ENCODE results near the gene TENT4A. TPM values are rescaled to one million over a fixed set of nuclear protein-coding genes. Genes with fewer than 3 reads are reported as not detected.

The TENT4A gene
- total RNA-seq, 1 donor from 2014 or later = 41.2 TPM

DNA sequence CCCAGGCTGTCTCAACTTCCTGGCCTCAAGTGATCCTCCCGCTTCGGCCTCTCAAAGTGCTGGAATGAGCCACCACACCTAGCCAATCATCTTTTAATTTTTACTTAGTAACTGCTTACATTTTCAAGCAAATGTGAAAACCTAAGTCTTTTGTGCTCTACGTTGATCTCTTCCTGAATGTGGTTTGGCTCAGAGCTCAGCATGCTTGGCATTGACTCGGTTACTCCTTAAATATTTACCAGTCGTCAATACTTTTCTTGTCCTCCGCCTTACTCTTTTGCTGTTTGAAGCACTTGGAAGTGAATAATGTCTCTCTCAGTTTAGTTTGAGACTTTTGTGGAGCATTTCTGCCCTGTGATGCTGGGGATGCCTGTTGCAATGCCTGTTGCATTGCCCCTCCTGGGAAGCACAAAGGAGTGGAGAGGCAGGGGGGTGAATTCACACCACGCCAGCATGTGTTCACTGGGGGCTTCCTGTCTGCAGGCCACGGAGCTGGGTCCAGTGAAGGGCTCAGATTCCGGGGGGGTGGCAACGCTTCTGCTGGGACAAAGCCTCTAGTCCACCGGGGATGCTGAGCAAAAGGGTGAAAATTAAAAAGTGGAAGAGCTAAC is 13.1 kb upstream of the TENT4A start:
- Mint-ChIP-seq H3K4me1 (peaks cover 25% of the 10 kb centered on the region), H3K4me3 (no peak overlapping the region), H3K9me3 (no peaks in the 10 kb centered on the region), H3K27me3 (ENCODE audit: low read depth) (peaks cover 32% of the 10 kb centered on the region), H3K36me3 (ENCODE audit: low read depth) (no peaks in the 10 kb centered on the region), H3K27ac (ENCODE audit: unreplicated experiment) (no peak overlapping the region)
- TF ChIP-seq, protein P1, sequence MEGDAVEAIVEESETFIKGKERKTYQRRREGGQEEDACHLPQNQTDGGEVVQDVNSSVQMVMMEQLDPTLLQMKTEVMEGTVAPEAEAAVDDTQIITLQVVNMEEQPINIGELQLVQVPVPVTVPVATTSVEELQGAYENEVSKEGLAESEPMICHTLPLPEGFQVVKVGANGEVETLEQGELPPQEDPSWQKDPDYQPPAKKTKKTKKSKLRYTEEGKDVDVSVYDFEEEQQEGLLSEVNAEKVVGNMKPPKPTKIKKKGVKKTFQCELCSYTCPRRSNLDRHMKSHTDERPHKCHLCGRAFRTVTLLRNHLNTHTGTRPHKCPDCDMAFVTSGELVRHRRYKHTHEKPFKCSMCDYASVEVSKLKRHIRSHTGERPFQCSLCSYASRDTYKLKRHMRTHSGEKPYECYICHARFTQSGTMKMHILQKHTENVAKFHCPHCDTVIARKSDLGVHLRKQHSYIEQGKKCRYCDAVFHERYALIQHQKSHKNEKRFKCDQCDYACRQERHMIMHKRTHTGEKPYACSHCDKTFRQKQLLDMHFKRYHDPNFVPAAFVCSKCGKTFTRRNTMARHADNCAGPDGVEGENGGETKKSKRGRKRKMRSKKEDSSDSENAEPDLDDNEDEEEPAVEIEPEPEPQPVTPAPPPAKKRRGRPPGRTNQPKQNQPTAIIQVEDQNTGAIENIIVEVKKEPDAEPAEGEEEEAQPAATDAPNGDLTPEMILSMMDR (conservative IDR thresholded peaks at IDR 0.05) = no peak
- no peak for DNase-seq (ENCODE audit: low read depth, low spot score)

DNA sequence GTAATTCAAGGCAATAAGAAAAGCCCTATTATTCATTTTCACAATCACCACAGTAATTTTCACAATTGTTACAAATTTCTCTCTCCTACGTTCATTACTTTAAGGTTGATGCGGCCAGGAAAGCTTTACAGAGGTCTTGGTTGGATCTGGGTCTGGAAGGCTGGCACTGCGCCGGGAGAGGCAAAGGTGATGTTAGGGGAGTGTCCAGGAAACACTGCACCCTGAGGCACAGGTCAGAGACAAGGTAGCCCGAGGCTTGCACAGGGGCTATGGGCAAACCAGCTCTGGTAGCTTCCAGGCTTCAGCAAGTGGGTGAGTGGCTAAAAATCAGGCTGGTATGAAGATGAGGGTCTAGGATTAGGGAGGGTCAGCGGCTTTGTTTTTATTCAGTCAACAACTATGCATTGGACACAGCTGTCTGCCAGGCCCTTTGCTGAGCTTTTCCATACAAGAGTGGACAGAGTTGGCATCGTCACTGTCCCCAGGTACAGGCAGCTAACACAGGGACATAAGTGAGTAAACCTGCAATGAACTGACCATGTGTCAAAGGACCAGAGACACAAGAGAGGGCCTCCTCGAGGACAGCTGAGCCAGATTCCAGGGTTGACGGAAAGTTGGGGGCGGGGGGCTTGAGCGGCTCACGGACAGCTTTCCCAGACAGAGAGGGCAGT is 12.4 kb upstream of the TENT4A start:
- peaks cover 32% of the 10 kb centered on the region for H3K27me3 Mint-ChIP-seq (ENCODE audit: low read depth)
- no peak for DNase-seq (ENCODE audit: low read depth, low spot score)
- H3K4me1 Mint-ChIP-seq = peaks cover 25% of the 10 kb centered on the region
- no peaks in the 10 kb centered on the region for H3K9me3 Mint-ChIP-seq
- H3K27ac Mint-ChIP-seq (ENCODE audit: unreplicated experiment) = peak overlapping the region; percentile 44
- H3K36me3 Mint-ChIP-seq (ENCODE audit: low read depth) = no peaks in the 10 kb centered on the region
- TF ChIP-seq, protein P1 (conservative IDR thresholded peaks at IDR 0.05) = no peak
- no peak overlapping the region for H3K4me3 Mint-ChIP-seq

DNA sequence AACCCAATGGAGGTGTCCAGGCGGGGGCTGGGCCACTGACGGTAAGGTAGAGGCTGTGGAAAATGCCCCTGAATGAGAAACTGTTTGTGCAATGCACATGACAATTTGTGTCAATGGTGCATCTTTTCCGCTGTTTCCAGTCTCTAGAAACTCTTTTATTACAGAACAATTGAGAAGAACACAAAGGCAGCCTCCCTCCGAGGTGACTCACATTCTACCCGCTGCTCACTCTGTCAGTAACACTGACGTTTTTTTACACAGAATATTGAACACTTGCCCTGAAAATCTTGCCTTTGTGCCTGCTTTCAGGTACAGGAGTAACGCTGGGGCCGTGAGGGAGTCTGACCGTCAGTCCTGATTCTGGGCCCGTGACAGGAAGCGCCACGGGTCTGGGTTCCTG is 11.7 kb upstream of the TENT4A start:
- no peak for DNase-seq (ENCODE audit: low read depth, low spot score)
- Mint-ChIP-seq H3K4me3 (no peak overlapping the region), H3K4me1 (peaks cover 25% of the 10 kb centered on the region), H3K36me3 (ENCODE audit: low read depth) (no peaks in the 10 kb centered on the region), H3K9me3 (no peaks in the 10 kb centered on the region), H3K27me3 (ENCODE audit: low read depth) (peaks cover 29% of the 10 kb centered on the region), H3K27ac (ENCODE audit: unreplicated experiment) (no peak overlapping the region)
- TF ChIP-seq, protein P1 (conservative IDR thresholded peaks at IDR 0.05) = no peak

DNA sequence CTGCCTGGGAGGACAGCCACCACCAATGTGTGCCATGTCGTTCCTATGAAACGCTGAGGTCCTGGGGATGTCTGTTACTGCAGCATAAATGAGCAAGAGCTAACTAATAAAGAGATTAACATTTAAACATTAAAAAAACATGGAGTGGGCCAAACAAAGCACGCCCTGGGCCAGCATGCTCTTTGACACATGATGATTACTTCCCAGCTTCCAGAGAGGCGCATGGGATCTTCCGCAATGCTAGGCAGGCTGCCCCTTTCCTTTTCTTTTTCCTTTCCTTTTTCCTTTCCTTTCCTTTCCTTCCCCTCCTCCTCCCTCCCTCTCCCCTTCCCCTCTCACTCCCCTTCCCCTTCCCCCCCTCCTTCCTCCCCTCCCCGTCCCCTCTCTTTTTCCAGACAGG is 10.6 kb upstream of the TENT4A start:
- Mint-ChIP-seq H3K4me3 (no peak overlapping the region), H3K4me1 (peaks cover 25% of the 10 kb centered on the region), H3K36me3 (ENCODE audit: low read depth) (no peaks in the 10 kb centered on the region), H3K27me3 (ENCODE audit: low read depth) (peaks cover 19% of the 10 kb centered on the region), H3K27ac (ENCODE audit: unreplicated experiment) (no peak overlapping the region), H3K9me3 (no peaks in the 10 kb centered on the region)
- TF ChIP-seq, protein P1 (conservative IDR thresholded peaks at IDR 0.05) = no peak
- DNase-seq (ENCODE audit: low read depth, low spot score) = no peak

DNA sequence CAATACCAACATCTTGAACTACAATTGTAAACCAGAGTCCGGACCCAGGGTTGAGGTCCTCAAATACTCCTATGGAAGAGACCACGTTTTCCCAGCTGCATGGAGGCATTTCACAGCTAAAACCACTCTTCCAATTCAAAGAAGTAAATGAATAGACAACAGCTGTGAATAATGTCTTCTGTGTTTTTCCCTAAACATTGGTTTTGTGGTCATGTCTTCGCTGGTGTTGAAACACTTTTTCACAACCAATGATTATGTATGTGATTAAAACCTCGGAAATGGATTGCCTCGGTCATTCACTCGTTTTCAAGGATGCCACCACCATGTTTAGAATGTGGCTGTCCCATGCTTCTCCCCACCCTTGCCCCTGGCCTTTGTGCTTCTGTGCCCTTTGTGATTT is 9.4 kb upstream of the TENT4A start:
- Mint-ChIP-seq H3K9me3 (no peaks in the 10 kb centered on the region), H3K27me3 (ENCODE audit: low read depth) (peaks cover 14% of the 10 kb centered on the region), H3K36me3 (ENCODE audit: low read depth) (no peaks in the 10 kb centered on the region), H3K4me3 (no peak overlapping the region), H3K4me1 (peaks cover 25% of the 10 kb centered on the region), H3K27ac (ENCODE audit: unreplicated experiment) (no peak overlapping the region)
- DNase-seq (ENCODE audit: low read depth, low spot score) = no peak
- TF ChIP-seq, protein P1 (conservative IDR thresholded peaks at IDR 0.05) = no peak

Measured in neural crest cell (in vitro differentiated cells).